Heart left ventricle (tissue), 16 donors: Measurements from ENCODE around the gene NOL9. TPM values are rescaled to one million over a fixed set of nuclear protein-coding genes. Genes with fewer than 3 reads are reported as not detected.

Source experiments
- ATAC-seq, 4 donors: fragments of 200-7000 bp; cut with Tn5 transposase; one replicate each; pipeline ENCODE4 v1.9.1; 2020 to 2022; ENCODE audit warnings: moderate library complexity in 4 of 4, mild to moderate bottlenecking in 3 of 4, moderate number of reproducible peaks in 1 of 4
- DNase-seq, 5 donors: peaks; one replicate each; pipeline ENCODE4 v3.0.0-alpha.2; 2020
- H3K27ac ChIP-seq, 12 donors: fragments of 200-600 bp; sonication (generic) in 4 of 12; one replicate each; pipeline versions ENCODE4 v1.5.0 to v1.8.0; 2016 to 2022; ENCODE audit warnings: mild to moderate bottlenecking in 2 of 12
- H3K27me3 ChIP-seq, 9 donors: fragments of 200-600 bp; sonication (generic) in 2 of 9; one replicate each; pipeline versions ENCODE4 v1.5.1 to v1.8.0; 2016 to 2022; ENCODE audit warnings: mild to moderate bottlenecking in 3 of 9
- H3K36me3 ChIP-seq, 9 donors: fragments of 200-600 bp; sonication (generic) in 2 of 9; one replicate each; pipeline versions ENCODE4 v1.5.0 to v1.8.0; 2018 to 2022; ENCODE audit warnings: mild to moderate bottlenecking in 2 of 9
- H3K4me1 ChIP-seq, 12 donors: fragments of 200-600 bp; sonication (generic) in 4 of 12; one replicate each; pipeline versions ENCODE4 v1.5.0 to v1.8.0; 2016 to 2022; ENCODE audit warnings: mild to moderate bottlenecking in 3 of 12
- H3K4me3 ChIP-seq, 12 donors: fragments of 200-600 bp; sonication (generic) in 4 of 12; one replicate each; pipeline versions ENCODE4 v1.5.0 to v1.8.0; 2017 to 2022; ENCODE audit warnings: mild to moderate bottlenecking in 9 of 12, moderate library complexity in 4 of 12
- H3K9me3 ChIP-seq, 12 donors: fragments of 200-600 bp; sonication (generic) in 4 of 12; one replicate each; pipeline versions ENCODE4 v1.5.0 to v1.8.0; 2016 to 2022; ENCODE audit warnings: mild to moderate bottlenecking in 1 of 12
- POLR2A ChIP-seq, 2 donors: fragments of 450-650 bp; IDR thresholded peaks; one replicate each; pipeline ENCODE4 v1.6.1; 2017; ENCODE audit warnings: antibody characterized with exemption in 2 of 2, mild to moderate bottlenecking in 2 of 2, moderate library complexity in 2 of 2
- WGBS, 4 donors: extraction: QIAGEN DNeasy Blood & Tissue Kit in 2 of 4; methylation state at CpG; one replicate each; pipeline versions ENCODE4 v1.1.5 to v1.1.7; 2013 to 2018; 5-methylcytosine and 5-hydroxymethylcytosine counted together
- intact Hi-C, 10 donors: fragments of 100-400 bp; cut with DNase I; formaldehyde crosslinking; loops; one replicate each; pipeline versions ENCODE4 v1.11.1 to v1.14.2; 2022
- polyA plus RNA-seq, 2 donors: library from polyadenylated mRNA; stranded (reverse); fragments of 200-250 nt; gene quantifications; one replicate each; pipeline ENCODE4 v1.2.3, GENCODE V29; 2013
- total RNA-seq, 9 donors: library from RNA; depleted of rRNA in 2 of 9; stranded (reverse); fragments of >200 nt in 2 of 9; fragmentation: NEBNext Ultra II Directional in 3 of 9; extraction: Animal tissue kit (Norgen Biotek cat#: 25700) in 3 of 9; gene quantifications; one replicate each; pipeline versions ENCODE4 v1.1.0 to v1.2.4, GENCODE V29; 2016 to 2023
- TF ChIP-seq, protein P1 (sequence below), 12 donors: fragments of 200-600 bp; sonication (generic) in 4 of 12; IDR thresholded peaks; one replicate each; pipeline versions ENCODE4 v1.5.0 to v1.8.0; 2018 to 2022; ENCODE audit warnings: antibody characterized with exemption in 12 of 12, mild to moderate bottlenecking in 5 of 12
- donor health status: ischemic (EF 13 %, LVEDD 7.1; RV severe dilation, severe dysfunction).
- donor health status: healthy with polysubstance abuse.
- donor health status: DM: no; HTN: yes; CAD: no.
- donor health status: DM: no; HTN: no; CAD: no.
- donor health status: ischemic (EF 25% LVEDD 6.9; RV normal size, moderate dysfunction).
- donor health status: ischemic (EF 25% LVEDD 5.7; RV mildly dilated, moderate dysfunction).
- donor health status: healthy.
- donor health status: DM: yes; HTN: yes; CAD: no.
- donor health status: ischemic (EF 35%, LVEDD 5.7; RV mildly dilated, moderate dysfunction).
- donor health status: nonischemic (EF 11% LVEDD 7.7; RV severe dilation, severe dysfunction).
- donor health status: DM: yes; HTN: yes; CAD: no.
- donor health status: PGD.
- donor health status: ischemic (EF 29% LVEDD 5.4; RV normal size, mild dysfunction).
- donor health status: nonischemic (EF 23%, LVEDD 6.1; RV moderate dilation, normal function).

The NOL9 gene
- total and polyA plus RNA-seq, 11 donors = 5.7 to 20.6 (median 15.4) TPM

DNA sequence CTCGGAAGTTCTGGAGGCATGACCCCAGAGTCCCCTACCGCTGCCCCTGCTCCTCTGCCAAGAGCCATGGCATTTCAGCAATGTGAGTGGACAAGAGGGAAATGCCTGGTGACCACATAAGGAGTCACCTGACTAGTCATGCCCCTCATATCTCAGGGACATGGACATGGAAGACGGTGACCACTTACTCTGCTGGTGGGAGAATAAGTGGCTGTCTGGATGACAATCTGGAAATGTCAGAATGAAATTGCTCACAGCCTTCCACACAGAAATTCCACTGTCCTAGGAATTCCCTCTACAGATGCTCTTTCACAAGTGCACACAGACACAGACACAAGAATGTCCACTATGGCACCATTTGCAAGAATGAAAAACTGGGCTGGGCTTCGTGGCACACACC, 38.5 kb downstream of the NOL9 start:
- WGBS, 4 donors = 61 to 71% (median 70%) methylated on average over 4 of the region's 4 CpGs
- no peak overlapping the region for H3K27ac ChIP-seq
- H3K4me1 ChIP-seq = peaks cover 0 to 24% (median 10%) of the 10 kb centered on the region in 12 donors
- DNase-seq (no peak), ATAC-seq (no peak)
- H3K9me3 ChIP-seq = no peaks in the 10 kb centered on the region
- no peak overlapping the region for H3K4me3 ChIP-seq
- intact Hi-C loops = no loop called here
- no peaks in the 10 kb centered on the region for H3K27me3 ChIP-seq
- no peak for TF ChIP-seq POLR2A (IDR thresholded peaks at IDR 0.05)
- TF ChIP-seq, protein P1, sequence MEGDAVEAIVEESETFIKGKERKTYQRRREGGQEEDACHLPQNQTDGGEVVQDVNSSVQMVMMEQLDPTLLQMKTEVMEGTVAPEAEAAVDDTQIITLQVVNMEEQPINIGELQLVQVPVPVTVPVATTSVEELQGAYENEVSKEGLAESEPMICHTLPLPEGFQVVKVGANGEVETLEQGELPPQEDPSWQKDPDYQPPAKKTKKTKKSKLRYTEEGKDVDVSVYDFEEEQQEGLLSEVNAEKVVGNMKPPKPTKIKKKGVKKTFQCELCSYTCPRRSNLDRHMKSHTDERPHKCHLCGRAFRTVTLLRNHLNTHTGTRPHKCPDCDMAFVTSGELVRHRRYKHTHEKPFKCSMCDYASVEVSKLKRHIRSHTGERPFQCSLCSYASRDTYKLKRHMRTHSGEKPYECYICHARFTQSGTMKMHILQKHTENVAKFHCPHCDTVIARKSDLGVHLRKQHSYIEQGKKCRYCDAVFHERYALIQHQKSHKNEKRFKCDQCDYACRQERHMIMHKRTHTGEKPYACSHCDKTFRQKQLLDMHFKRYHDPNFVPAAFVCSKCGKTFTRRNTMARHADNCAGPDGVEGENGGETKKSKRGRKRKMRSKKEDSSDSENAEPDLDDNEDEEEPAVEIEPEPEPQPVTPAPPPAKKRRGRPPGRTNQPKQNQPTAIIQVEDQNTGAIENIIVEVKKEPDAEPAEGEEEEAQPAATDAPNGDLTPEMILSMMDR (IDR thresholded peaks at IDR 0.05) = no peak
- H3K36me3 ChIP-seq = peaks cover 0 to 3% (median 0%) of the 10 kb centered on the region in 9 donors

DNA sequence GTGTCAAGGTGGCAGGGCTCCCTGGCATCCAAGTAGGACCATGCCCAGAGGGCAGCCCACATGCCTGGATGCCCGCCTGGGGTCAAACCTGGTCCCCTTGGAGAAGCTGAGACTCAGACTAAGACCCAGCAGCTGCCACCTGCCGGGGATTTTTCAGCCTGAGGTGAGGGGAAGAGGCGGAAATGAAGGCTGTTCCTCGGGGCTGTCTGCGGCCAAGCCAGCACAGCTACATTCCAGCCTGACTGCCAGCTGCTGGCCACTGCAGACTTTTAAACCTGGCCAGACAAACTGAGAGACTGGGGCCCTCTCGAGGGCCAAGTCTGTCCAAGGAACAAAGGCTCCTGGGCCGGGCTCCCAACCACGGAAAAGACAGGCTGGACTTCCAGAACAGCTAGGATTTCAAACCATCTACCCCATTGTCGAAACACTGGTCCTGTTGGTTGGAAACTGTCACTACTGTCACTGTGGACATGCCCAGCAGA, 41.0 kb downstream of the NOL9 start:
- intact Hi-C loops = no loop called here
- 66 to 88% (median 74%) methylated on average over 9 of the region's 9 CpGs; no CpG with 5 or more reads in 1 of the 4 donors for WGBS, 4 donors
- H3K27ac ChIP-seq = no peak overlapping the region
- H3K27me3 ChIP-seq = no peaks in the 10 kb centered on the region
- ATAC-seq (peak in 3 of 4 donors; percentile 12 to 43 (median 26)), DNase-seq (peak in 1 of 5 donors; percentile 58)
- peaks cover 0 to 12% (median 2%) of the 10 kb centered on the region in 12 donors for H3K4me1 ChIP-seq
- no peak overlapping the region for H3K4me3 ChIP-seq
- TF ChIP-seq, protein P1 (IDR thresholded peaks at IDR 0.05) = no peak
- TF ChIP-seq POLR2A (IDR thresholded peaks at IDR 0.05) = no peak
- no peaks in the 10 kb centered on the region for H3K9me3 ChIP-seq
- H3K36me3 ChIP-seq = no peaks in the 10 kb centered on the region

DNA sequence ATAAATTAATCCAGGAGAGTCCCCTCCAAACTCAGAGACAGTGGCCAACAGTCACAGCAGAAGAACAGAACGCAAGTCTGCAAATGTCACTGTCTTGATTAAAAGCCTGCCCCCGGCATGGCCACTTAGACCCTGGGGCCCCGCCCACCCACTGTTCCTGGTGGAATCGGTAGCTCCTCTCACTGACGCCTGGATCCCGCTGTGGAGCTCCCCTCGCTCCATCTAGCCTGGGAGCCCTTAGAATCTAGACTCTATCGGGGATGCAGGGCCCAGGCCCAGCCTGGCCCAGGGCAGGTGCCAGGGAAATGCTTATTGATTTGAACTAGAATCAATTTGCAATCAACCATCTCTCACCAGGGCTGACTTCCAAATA, 41.4 kb downstream of the NOL9 start:
- ATAC-seq = no peak

DNA sequence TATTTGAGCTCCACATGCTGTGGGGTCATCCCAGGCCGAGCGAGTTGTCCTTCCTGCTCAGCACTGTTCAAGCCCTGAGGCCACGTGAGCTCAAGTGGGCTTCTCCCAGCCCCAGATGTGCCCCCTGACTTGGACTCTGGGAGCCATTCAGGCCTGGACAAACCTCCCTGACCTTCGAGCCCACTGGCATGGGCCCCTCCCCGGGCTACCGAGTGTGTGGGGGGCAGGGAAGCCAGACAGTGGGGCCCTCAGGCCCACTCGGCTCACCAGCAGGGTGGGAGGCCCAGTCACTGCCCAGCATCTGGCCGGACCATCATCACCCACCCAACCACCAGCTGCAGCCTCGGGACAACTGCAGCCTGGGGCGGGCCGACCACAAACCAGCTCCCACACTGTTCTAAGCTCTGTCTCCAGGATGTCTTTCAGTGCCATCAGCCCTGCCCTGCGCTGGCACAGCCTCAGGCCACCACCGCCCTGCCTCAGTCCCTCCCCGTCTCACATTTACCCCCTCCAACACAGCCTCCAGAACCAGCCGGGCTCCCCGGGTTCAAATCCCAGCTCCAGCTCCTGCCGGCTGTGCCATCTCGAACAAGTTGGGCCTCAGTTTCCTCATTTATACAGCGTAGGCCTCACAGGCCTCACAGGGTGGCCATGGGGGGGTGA, 41.9 kb downstream of the NOL9 start:
- Histone ChIP-seq H3K4me3 (no peak overlapping the region), H3K27ac (no peak overlapping the region), H3K4me1 (peaks cover 0 to 18% (median 2%) of the 10 kb centered on the region in 12 donors), H3K36me3 (no peaks in the 10 kb centered on the region), H3K9me3 (no peaks in the 10 kb centered on the region), H3K27me3 (no peaks in the 10 kb centered on the region)
- ATAC-seq (no peak), DNase-seq (peak in 1 of 5 donors; percentile 42)
- intact Hi-C loops = no loop called here
- TF ChIP-seq POLR2A (IDR thresholded peaks at IDR 0.05) = no peak
- TF ChIP-seq, protein P1 (IDR thresholded peaks at IDR 0.05) = no peak
- WGBS, 4 donors = 90 to 93% (median 90%) methylated on average over 16 to 19 of the region's 19 CpGs

More for the DNA sequence above, 41.4 kb downstream of the NOL9 start:
- Histone ChIP-seq H3K36me3 (no peaks in the 10 kb centered on the region), H3K27ac (no peak overlapping the region), H3K4me3 (no peak overlapping the region), H3K27me3 (no peaks in the 10 kb centered on the region), H3K4me1 (peaks cover 0 to 13% (median 2%) of the 10 kb centered on the region in 12 donors), H3K9me3 (no peaks in the 10 kb centered on the region)
- DNase-seq = peak in 1 of 5 donors; percentile 40
- WGBS, 4 donors = 74 to 90% (median 83%) methylated on average over 5 to 8 of the region's 8 CpGs
- intact Hi-C loops = no loop called here
- TF ChIP-seq POLR2A (IDR thresholded peaks at IDR 0.05) = no peak
- TF ChIP-seq, protein P1 (IDR thresholded peaks at IDR 0.05) = no peak
